Cardiac septum (tissue), 1 donor: ENCODE data around the gene SPC24. TPM values are rescaled to one million over a fixed set of nuclear protein-coding genes. Genes with fewer than 3 reads are reported as not detected.
A peak's percentile ranks its signal among the peaks of the same experiment; 100 is the strongest.
"Not testable (repeated sequence)": the region's sequence is repeated elsewhere in the genome, so short reads cannot be mapped to it uniquely, and the experiment has no call there.

ENCODE experiments used
- DNase-seq: peaks from one replicate; pipeline ENCODE4 v3.0.0-alpha.2; 2020; ENCODE audit warnings: low spot score
- intact Hi-C: fragments of 100-400 bp; cut with DNase I; formaldehyde crosslinking; loops from one replicate; pipeline ENCODE4 v1.14.0; 2022
- total RNA-seq: library from RNA; stranded (reverse); fragmentation: NEBNext Ultra II Directional; extraction: Animal tissue kit (Norgen Biotek cat#: 25700); gene quantifications from one replicate; pipeline ENCODE4 v1.2.1, GENCODE V29; 2021
- donor health status: DM: no; HTN: no; CAD: no.

Gene SPC24
- total RNA-seq, 1 donor from 2014 or later, result 3.8 TPM

DNA sequence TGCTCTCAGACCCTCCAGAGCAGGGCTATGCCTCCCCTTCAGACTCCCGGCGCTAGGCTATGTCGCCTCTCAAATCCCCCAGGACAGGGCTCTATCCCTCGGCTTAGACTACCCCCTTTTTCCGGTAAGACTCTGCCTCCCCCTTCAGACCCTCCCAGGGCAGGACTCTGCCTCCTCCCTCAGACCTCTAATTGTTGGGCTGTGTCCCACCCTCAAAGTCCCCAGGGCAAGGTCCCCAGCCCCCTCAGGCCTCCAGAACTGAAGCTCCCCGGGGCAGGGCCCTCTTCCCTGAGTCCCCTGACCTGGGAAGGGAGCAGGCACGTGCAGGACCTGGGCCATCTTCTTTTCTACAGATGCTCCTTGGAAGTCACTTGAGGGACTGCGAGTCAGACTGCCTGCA, 38.6 kb upstream of the SPC24 start:
- DNase-seq, result no peak
- intact Hi-C loops, result no loop called here

- intact Hi-C loops, result no loop called here
- DNase-seq, result no peak
These were observed 37.7 kb upstream of the SPC24 start for GRCh38 chr19:11192957-11193939.

DNA sequence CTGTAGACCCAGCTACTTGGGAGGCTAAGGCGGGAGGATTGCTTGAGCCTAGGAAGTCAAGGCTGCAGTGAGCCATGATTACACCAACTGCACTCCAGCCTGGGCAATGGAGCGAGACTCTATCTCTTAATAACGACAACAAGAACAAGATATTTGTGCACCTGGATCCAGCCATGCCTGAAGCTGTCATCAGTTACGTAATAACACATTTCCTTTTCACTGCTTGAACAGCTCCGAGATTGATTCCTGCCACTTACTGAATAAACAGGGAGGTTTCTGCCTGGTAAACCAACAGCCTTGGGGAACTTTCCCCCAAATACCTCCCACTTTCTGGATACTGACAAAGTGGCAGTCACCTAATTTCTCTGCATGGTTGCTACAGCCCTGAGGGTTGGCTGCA, 36.4 kb upstream of the SPC24 start:
- no peak for DNase-seq
- intact Hi-C loops, result no loop called here

- intact Hi-C loops, result no loop called here
- DNase-seq, result peak; percentile 86
These were observed 35.7 kb upstream of the SPC24 start for GRCh38 chr19:11191273-11191755.

DNA sequence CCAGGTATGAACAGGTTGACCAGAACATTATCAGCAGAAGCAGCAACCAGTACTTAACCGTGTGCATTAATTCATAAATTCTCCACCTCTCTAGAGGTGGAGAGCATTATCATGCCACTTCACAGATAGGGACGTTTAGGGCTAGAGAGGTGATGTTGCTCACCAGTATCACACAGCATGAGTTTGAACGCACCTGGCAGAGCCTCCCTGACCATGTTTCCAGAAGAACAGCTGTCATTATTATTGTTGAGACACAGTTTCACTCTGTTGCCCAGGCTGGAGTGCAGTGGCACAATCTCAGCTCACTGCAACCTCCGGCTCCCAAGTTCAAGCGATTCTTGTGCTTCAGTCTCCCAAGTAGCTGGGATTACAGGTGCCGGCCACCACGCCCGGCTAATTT, 34.9 kb upstream of the SPC24 start:
- intact Hi-C loops, result no loop called here
- DNase-seq, result no peak

DNA sequence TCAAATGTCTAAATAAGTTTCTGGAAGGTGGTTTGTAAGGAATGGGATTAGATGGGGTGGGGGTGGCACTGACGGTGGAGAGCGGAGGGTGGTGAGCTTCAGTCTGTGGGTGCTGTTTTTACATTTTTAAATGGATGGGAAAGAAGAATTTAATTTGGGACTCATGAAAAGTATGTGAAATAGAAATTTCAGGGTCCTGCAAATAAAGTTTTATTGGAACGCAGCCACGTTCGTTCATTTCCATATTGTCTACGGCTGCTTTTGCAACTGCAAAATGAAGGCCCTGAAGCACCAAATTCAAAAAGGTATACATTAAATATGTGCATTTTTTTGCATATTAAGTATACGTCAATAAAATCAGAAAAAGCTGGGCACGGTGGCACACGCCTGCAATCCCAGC, 31.9 kb upstream of the SPC24 start:
- intact Hi-C loops, result no loop called here
- no peak for DNase-seq

- DNase-seq, result no peak
- intact Hi-C loops, result loop anchor here (2.0 kb wide), 1 partner anchor 18 kb away; no protein-coding TSS in a partner anchor
These were observed 27.4 kb upstream of the SPC24 start for GRCh38 chr19:11182994-11183393.

DNA sequence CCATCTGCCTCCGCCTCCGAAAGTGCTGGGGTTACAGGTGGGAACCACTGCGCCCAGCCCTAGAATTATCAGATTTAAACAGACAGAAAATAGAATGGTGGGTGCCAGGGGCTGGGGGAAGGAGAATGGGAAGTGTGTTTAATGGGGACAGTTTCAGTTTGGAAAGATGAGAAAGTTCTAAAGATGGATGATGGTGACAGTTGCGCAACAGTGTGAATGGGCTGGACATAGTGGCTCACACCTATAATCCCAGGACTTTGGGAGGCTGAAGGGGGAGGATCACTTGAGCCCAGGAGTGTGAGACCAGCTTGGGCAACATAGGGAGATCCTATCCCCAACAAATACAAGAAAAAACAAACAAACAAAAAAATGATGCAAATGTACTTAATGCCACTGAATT, 25.9 kb upstream of the SPC24 start:
- intact Hi-C loops, result no loop called here
- DNase-seq, result no peak

DNA sequence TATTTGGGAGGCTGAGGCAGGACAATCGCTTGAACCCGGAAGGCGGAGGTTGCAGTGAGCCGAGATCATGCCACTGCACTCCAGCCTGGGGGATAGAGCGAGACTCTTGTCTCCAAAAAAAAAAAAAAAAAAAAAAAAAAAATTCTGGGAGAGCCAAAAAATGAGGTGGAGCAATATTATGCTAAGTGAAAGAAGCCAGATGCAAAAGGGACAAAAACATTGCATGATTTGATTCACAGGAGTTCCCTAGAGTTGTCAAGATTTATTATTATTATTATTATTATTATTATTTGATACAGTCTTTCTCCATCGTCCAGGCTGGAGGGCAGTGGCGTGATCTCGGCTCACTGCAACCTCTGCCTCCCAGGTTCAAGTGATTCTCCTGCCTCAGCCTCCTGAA, 25.4 kb upstream of the SPC24 start:
- intact Hi-C loops, DNase-seq: not testable (repeated sequence)

DNA sequence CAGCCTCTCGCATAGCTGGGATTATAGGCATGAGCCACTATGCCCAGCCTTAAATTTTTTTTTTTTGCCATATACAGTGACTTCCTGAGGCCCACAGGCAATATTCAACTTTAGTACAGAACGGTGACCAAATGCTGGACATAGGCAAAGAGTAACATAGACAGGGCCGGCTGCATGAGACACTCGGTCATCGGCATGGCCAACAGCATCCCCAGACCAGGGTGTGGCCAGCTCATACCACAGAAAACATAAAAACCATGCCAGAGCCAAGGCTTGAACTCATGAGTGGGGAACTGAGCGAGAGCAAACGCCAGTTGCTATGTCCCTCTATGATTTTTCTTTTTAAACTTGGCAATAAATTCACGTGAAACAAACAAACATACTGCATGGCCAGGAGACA, 24.8 kb upstream of the SPC24 start:
- intact Hi-C loops, result no loop called here
- DNase-seq, result no peak

- intact Hi-C loops, result no loop called here
- DNase-seq, result no peak
These were observed 24.2 kb upstream of the SPC24 start for GRCh38 chr19:11179716-11180297.

DNA sequence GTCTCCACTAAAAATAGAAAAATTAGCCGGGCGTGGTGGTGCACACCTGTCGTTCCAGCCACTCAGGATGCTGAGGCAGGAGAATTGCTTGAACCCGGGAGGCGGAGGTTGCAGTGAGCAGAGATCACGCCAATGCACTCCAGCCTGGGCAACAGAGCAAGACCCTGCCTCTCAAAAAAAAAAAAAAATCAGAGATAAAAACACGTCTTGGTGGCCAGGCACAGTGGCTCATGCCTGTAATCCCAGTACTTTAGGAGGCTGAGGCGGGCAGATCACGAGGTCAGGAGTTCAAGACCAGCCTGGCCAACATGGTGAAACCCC, 23.5 kb upstream of the SPC24 start:
- intact Hi-C loops, DNase-seq: not testable (repeated sequence)

GRCh38 chr19:11177592-11177991, 22.0 kb upstream of the SPC24 start:
- intact Hi-C loops, result no loop called here
- no peak for DNase-seq

GRCh38 chr19:11176466-11177193, 21.0 kb upstream of the SPC24 start:
- peak; percentile 73 for DNase-seq
- intact Hi-C loops, result no loop called here

DNA sequence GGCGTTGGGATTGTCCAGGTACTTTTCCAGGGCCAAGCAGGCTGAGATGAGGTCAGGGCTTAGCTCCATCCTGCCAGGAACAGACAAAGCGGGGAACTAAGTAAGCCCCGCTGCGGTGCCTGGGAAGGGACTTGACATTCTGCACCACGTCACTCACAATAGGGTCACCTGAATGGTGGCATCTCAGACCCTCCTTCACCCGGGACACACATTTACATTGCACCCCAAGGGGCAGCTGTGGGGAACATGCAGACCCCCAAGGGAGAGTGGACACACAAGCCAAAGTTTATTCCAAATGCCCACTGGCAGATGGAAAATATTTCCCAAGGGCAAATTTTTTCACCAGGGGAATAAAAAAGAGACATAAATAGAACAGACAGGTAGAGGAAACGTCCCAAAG, 20.3 kb upstream of the SPC24 start:
- intact Hi-C loops, result no loop called here
- DNase-seq, result peak; percentile 70

GRCh38 chr19:11174336-11174735, 18.8 kb upstream of the SPC24 start:
- DNase-seq, result peak; percentile 64
- intact Hi-C loops, result no loop called here

DNA sequence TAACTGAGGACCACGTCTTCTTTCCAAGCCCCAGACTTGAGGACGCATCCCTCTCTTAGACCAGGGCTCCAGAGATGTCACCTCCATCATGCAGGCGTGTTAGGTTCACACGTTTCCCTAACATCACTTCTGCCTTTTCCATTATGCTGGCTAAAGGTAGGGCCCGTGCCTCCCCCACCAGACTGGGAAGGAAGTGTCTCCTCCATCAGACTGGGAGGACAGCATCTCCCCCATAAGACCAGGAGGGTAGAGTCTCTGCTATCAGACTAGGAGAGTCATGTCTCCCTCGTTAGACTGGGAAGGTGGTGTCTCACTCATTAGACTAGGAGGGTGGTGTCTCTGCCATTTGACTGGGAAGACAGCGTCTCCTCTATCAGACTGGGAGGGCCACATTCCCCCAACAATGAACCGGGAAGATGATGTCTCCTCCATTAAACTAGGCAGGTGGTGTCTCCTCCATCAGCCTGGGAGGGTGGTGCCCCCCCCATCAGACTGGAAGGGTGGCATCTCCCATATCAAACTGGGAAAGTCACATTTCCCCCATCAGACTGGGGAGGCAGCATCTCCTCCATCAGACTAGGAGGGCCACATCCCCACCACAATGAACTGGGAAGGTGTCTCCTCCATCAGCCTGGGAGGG, 18.1 kb upstream of the SPC24 start:
- intact Hi-C loops, result no loop called here
- no peak for DNase-seq

GRCh38 chr19:11172576-11172975, 17.0 kb upstream of the SPC24 start:
- DNase-seq, result no peak
- intact Hi-C loops, result no loop called here

DNA sequence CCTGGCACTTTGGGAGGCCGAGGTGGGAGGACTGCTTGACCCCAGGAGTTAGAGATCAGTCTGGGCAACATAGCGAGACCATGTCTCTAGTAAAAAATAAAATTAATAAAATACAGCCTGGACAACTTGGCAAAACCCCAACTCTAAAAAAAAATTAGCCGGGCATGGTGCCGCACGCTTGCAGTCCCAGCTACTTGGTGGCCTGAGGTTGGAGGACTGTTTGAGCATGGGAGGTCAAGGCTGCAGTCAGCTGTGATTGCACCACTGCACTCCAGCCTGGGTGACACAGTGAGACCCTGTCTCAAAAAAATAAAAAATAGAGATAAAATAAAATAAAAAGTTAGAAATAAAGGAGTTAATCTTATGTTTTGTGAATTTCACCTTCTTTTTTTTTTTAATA, 15.6 kb upstream of the SPC24 start:
- intact Hi-C loops, result no loop called here
- DNase-seq, result no peak
